Endothelial cell of umbilical vein (primary cell): ENCODE results near the gene ASS1. TPM values are rescaled to one million over a fixed set of nuclear protein-coding genes. Genes with fewer than 3 reads are reported as not detected.

Source experiments
- BruUV-seq: library from RNA; stranded (reverse); fragments of 400-500 nt; replicated peaks from 2 replicates; lab custom pipeline; 2021; lab: Mats Ljungman, UMichigan
- CTCF ChIA-PET: fragments of 300-600, 350-600 bp; sonication (Branson Sonifier 250); formaldehyde crosslinking; loops from one replicate; lab custom pipeline; 2021; ENCODE audit warnings: antibody characterized with exemption, inconsistent platforms; lab: Charles Lee
- POLR2A ChIA-PET: fragments of 300-600, 350-600 bp; sonication (Branson Sonifier 250); formaldehyde crosslinking; loops from one replicate; lab custom pipeline; 2021; ENCODE audit warnings: antibody characterized with exemption, inconsistent platforms; lab: Charles Lee
- DNase-seq: peaks from one replicate; pipeline ENCODE4 v3.0.0-alpha.2; 2011; ENCODE audit warnings: low read depth, low spot score
- FAIRE-seq: peaks from 2 replicates; lab custom pipeline; 2011; peaks lifted over from hg19 to GRCh38; lab: Jason Lieb, UNC
- H2AFZ ChIP-seq: 2 replicates; pipeline ENCODE4 v1.6.0; 2012; ENCODE audit warnings: low read depth, low read length, control low read depth, inconsistent platforms
- H3K27ac ChIP-seq: 2 replicates; pipeline ENCODE4 v1.5.1; 2011; ENCODE audit warnings: low read depth, mild to moderate bottlenecking, control low read depth, low read length, moderate library complexity; ENCODE audit not compliant: insufficient read depth
- H3K27me3 ChIP-seq, 2 experiments: 2 replicates each; pipeline versions ENCODE4 v1.6.0 to v1.6.1; 2011; ENCODE audit warnings: low read length in 2 of 2, mixed read lengths in 1 of 2; ENCODE audit not compliant: control insufficient read depth in 2 of 2, insufficient read depth in 2 of 2
- H3K36me3 ChIP-seq, 2 experiments: 2 replicates in 1 of 2; 3 replicates in 1 of 2; pipeline ENCODE4 v1.5.1; 2011; ENCODE audit warnings: low read length in 2 of 2, mild to moderate bottlenecking in 1 of 2, moderate library complexity in 1 of 2; ENCODE audit not compliant: control insufficient read depth in 2 of 2, insufficient read depth in 2 of 2; ENCODE audit errors: extremely low read depth in 1 of 2
- H3K4me1 ChIP-seq: 3 replicates; pipeline ENCODE4 v1.5.1; 2011; ENCODE audit warnings: mild to moderate bottlenecking, low read length; ENCODE audit not compliant: control insufficient read depth, insufficient read depth; ENCODE audit errors: extremely low read depth
- H3K4me2 ChIP-seq: 2 replicates; pipeline ENCODE4 v1.6.1; 2011; ENCODE audit warnings: low read length, control low read depth, mixed read lengths; ENCODE audit not compliant: insufficient read depth
- H3K4me3 ChIP-seq, 3 experiments: fragments of 200-600 bp in 1 of 3; sonication (generic), shearing (Covaris generic) in 1 of 3; replicated peaks in 1 of 3; 2 replicates each; pipeline ENCODE4 v1.5.1; 2011 to 2016; ENCODE audit warnings: control low read depth in 3 of 3, low read length in 3 of 3, mild to moderate bottlenecking in 2 of 3, inconsistent platforms in 1 of 3, low read depth in 1 of 3, moderate library complexity in 1 of 3; ENCODE audit not compliant: insufficient read depth in 1 of 3
- H3K79me2 ChIP-seq: 2 replicates; pipeline ENCODE4 v1.6.0; 2012; ENCODE audit warnings: low read length, inconsistent platforms; ENCODE audit not compliant: control insufficient read depth, insufficient read depth
- H3K9ac ChIP-seq: replicated peaks from 2 replicates; pipeline ENCODE3; 2011; ENCODE audit warnings: low read length, control low read depth; ENCODE audit not compliant: insufficient read depth; ENCODE audit errors: extremely low read depth
- H3K9me1 ChIP-seq: replicated peaks from 3 replicates; pipeline ENCODE4 v1.6.0; 2011; ENCODE audit warnings: mild to moderate bottlenecking, low read length; ENCODE audit not compliant: control insufficient read depth, insufficient read depth; ENCODE audit errors: extremely low read depth
- H3K9me3 ChIP-seq: replicated peaks from 2 replicates; pipeline ENCODE4 v1.5.1; 2012; ENCODE audit warnings: low read length, inconsistent platforms; ENCODE audit not compliant: control insufficient read depth, insufficient read depth
- H4K20me1 ChIP-seq: replicated peaks from 2 replicates; pipeline ENCODE3; 2011; ENCODE audit warnings: mild to moderate bottlenecking, low read length; ENCODE audit not compliant: control insufficient read depth, insufficient read depth; ENCODE audit errors: extremely low read depth
- EZH2 ChIP-seq: IDR thresholded peaks from 2 replicates; pipeline ENCODE4 v1.6.1; 2012; ENCODE audit warnings: borderline replicate concordance, low read depth, mild to moderate bottlenecking, moderate library complexity, low read length, inconsistent platforms; ENCODE audit not compliant: severe bottlenecking
- FOS ChIP-seq: IDR thresholded peaks from 2 replicates; pipeline ENCODE4 v1.6.1; 2011; ENCODE audit warnings: mild to moderate bottlenecking, low read length, moderate library complexity, borderline replicate concordance; ENCODE audit not compliant: insufficient read depth
- GATA2 ChIP-seq: IDR thresholded peaks from 2 replicates; pipeline ENCODE4 v1.7.0; 2011; ENCODE audit warnings: low read depth, mild to moderate bottlenecking, moderate library complexity, mixed read lengths, low read length; ENCODE audit not compliant: insufficient read length, insufficient read depth
- JUN ChIP-seq: IDR thresholded peaks from 2 replicates; pipeline ENCODE4 v1.6.1; 2011; ENCODE audit warnings: borderline replicate concordance, low read depth; ENCODE audit not compliant: insufficient read length, insufficient read depth
- MYC ChIP-seq: IDR thresholded peaks from one replicate; pipeline ENCODE4 v1.6.1; 2011; ENCODE audit warnings: mild to moderate bottlenecking, low read depth, low read length
- POLR2A ChIP-seq: IDR thresholded peaks from 2 replicates; pipeline ENCODE4 v1.6.1; 2012; ENCODE audit warnings: low read depth, mild to moderate bottlenecking, control low read depth, low read length
- POLR2AphosphoS5 ChIP-seq: IDR thresholded peaks from 2 replicates; pipeline ENCODE4 v1.6.1; 2012; ENCODE audit warnings: low read depth, mild to moderate bottlenecking, control low read depth, low read length, moderate library complexity; ENCODE audit not compliant: insufficient read depth
- dilution Hi-C: fragments of 300-500 bp; cut with MboI; formaldehyde crosslinking; loops from one replicate; pipeline ENCODE4 v1.15.0; 2019; ENCODE audit warnings: low sequenced_read_pairs; ENCODE audit not compliant: extremely low pct_ligation_motif_present
- intact Hi-C: fragments of 100-400 bp; cut with micrococcal nuclease; formaldehyde crosslinking; loops from one replicate; pipeline ENCODE4 v1.10.0; 2022
- polyA plus RNA-seq, 4 experiments: library from polyadenylated mRNA; depleted of rRNA in 3 of 4; stranded (reverse) in 3 of 4; unstranded in 1 of 4; fragments of >200 nt; gene quantifications; 2 replicates each; pipeline versions ENCODE4 v1.2.1 to v1.2.3, GENCODE V29; 2011 to 2012; ENCODE audit warnings: missing spikeins in 1 of 4
- total RNA-seq: library from RNA; stranded (reverse); gene quantifications from 2 replicates; pipeline ENCODE4 v1.2.3, GENCODE V29; 2021
- TF ChIP-seq, protein P1 (sequence below), 2 donors: IDR thresholded peaks; 1 replicate in 1 of 2; 2 replicates in 1 of 2; pipeline ENCODE4 v1.5.1; 2011; ENCODE audit warnings: low read length in 2 of 2, mild to moderate bottlenecking in 2 of 2, moderate library complexity in 2 of 2, control low read depth in 1 of 2, inconsistent platforms in 1 of 2, low read depth in 1 of 2; ENCODE audit not compliant: insufficient read depth in 1 of 2; ENCODE audit errors: extremely low read depth in 1 of 2
- TF ChIP-seq, protein P2 (sequence below): IDR thresholded peaks from 2 replicates; pipeline ENCODE4 v1.6.1; 2011; ENCODE audit not compliant: insufficient read depth, insufficient read length

ASS1 gene
- total and polyA plus RNA-seq, 2 donors (not counting 3 experiments of a cell fraction or from before 2014, with no cell fraction given) = 3.6 to 12.4 TPM

DNA sequence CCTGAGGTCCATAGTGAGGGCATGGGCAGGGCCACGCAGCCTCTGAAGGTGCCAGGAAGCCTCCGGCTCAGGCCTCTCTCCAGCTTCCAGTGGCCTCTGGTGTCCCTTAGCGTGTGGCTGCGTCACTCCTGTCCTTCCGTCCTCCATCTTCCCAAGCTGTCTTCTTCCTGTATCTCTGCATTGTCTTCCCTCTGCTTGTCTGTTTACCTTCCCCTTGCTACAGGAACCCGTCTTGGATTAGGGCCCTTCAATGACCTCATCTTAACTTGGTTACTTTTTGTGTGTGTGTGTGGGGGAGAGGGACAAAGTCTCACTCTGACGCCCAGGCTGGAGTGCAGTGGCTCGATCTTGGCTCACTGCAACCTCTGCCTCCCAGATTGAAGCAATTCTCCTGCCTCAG lies 14.4 kb downstream of the ASS1 start:
- Histone ChIP-seq H3K4me2 (no peak overlapping the region), H3K4me3 (no peak overlapping the region), H3K4me1 (peaks cover under 1% of the 10 kb centered on the region), H3K27ac (no peak overlapping the region), H2AFZ (no peak overlapping the region), H3K9me3 (no peaks in the 10 kb centered on the region), H3K27me3 (no peaks in the 10 kb centered on the region), H4K20me1 (no peaks in the 10 kb centered on the region), H3K9me1 (no peaks in the 10 kb centered on the region), H3K9ac (no peak overlapping the region), H3K79me2 (no peaks in the 10 kb centered on the region), H3K36me3 (no peaks in the 10 kb centered on the region)
- ChIA-PET CTCF (interaction anchor here (0.8 to 10.3 kb wide), 6 partner anchors 9 to 242 kb away, joined by 3 to 163 read pairs (median 12); no protein-coding TSS in a partner anchor), POLR2A (no interaction called here)
- no peak for FAIRE-seq
- DNase-seq = no peak
- TF ChIP-seq, protein P1, sequence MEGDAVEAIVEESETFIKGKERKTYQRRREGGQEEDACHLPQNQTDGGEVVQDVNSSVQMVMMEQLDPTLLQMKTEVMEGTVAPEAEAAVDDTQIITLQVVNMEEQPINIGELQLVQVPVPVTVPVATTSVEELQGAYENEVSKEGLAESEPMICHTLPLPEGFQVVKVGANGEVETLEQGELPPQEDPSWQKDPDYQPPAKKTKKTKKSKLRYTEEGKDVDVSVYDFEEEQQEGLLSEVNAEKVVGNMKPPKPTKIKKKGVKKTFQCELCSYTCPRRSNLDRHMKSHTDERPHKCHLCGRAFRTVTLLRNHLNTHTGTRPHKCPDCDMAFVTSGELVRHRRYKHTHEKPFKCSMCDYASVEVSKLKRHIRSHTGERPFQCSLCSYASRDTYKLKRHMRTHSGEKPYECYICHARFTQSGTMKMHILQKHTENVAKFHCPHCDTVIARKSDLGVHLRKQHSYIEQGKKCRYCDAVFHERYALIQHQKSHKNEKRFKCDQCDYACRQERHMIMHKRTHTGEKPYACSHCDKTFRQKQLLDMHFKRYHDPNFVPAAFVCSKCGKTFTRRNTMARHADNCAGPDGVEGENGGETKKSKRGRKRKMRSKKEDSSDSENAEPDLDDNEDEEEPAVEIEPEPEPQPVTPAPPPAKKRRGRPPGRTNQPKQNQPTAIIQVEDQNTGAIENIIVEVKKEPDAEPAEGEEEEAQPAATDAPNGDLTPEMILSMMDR (IDR thresholded peaks at IDR 0.05; ENCODE audit: extremely low read depth in 1 of 2, insufficient read depth in 1 of 2, low read depth in 1 of 2, low read length in 2 of 2) = no peak
- TF ChIP-seq POLR2A (no peak), JUN (no peak), POLR2AphosphoS5 (no peak), FOS (no peak), EZH2 (no peak), GATA2 (no peak), MYC (no peak)
- TF ChIP-seq, protein P2, sequence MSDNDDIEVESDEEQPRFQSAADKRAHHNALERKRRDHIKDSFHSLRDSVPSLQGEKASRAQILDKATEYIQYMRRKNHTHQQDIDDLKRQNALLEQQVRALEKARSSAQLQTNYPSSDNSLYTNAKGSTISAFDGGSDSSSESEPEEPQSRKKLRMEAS = no peak
- BruUV-seq = no TSS peak
- intact Hi-C loops = no loop called here
- dilution Hi-C loops = no loop called here
